K562 (cell line): ENCODE measurements around the gene ZSCAN22. TPM values are rescaled to one million over a fixed set of nuclear protein-coding genes. Genes with fewer than 3 reads are reported as not detected.

Experiments used
- BMI1 ChIP-seq: fragments of 150-350 bp; IDR thresholded peaks from 2 replicates; pipeline ENCODE4 v1.6.1; 2014; ENCODE audit warnings: low read length
- CEBPZ ChIP-seq: fragments of 150-350 bp; IDR thresholded peaks from 2 replicates; pipeline ENCODE4 v1.6.1; 2014; ENCODE audit warnings: low read depth, mild to moderate bottlenecking, low read length, borderline replicate concordance
- CREB3 ChIP-seq: fragments of 450-650 bp; conservative IDR thresholded peaks from 2 replicates; pipeline ENCODE4 v1.6.1; 2016; ENCODE audit warnings: missing genetic modification characterization, low read depth, mild to moderate bottlenecking, missing compliant biosample characterization, moderate library complexity
- MEF2D ChIP-seq: conservative IDR thresholded peaks from 2 replicates; pipeline ENCODE4 v1.6.1; 2016; ENCODE audit warnings: low read depth, missing genetic modification characterization, missing compliant biosample characterization
- MTA2 ChIP-seq: fragments of 450-650 bp; IDR thresholded peaks from 2 replicates; pipeline ENCODE4 v1.6.1; 2016; ENCODE audit warnings: low read depth
- NR4A1 ChIP-seq, 2 experiments: fragments of 250-450 bp in 1 of 2; fragments of 450-650 bp in 1 of 2; sonication (Bioruptor Pico) in 1 of 2; IDR thresholded peaks; 2 replicates each; pipeline versions ENCODE4 v1.4.0 to v1.6.1; 2016 to 2020; ENCODE audit warnings: mild to moderate bottlenecking in 2 of 2, missing compliant biosample characterization in 1 of 2, missing genetic modification characterization in 1 of 2, moderate library complexity in 1 of 2
- SMAD3 ChIP-seq: fragments of 450-650 bp; formaldehyde crosslinking; conservative IDR thresholded peaks from 2 replicates; pipeline ENCODE4 v1.4.0; 2020; ENCODE audit warnings: mild to moderate bottlenecking
- USF2 ChIP-seq: sonication (generic); formaldehyde crosslinking; IDR thresholded peaks from 2 replicates; pipeline ENCODE4 v1.5.0; 2020; ENCODE audit warnings: missing genetic modification reagents
- VEZF1 ChIP-seq: fragments of 200-800 bp; sonication (Bioruptor generic); IDR thresholded peaks from 2 replicates; pipeline ENCODE4 v1.6.1; 2017; ENCODE audit warnings: missing genetic modification characterization, missing compliant biosample characterization
- YY1 ChIP-seq, 3 experiments: IDR thresholded peaks; 2 replicates each; pipeline ENCODE4 v1.6.1; 2011; ENCODE audit warnings: low read length in 2 of 3, mild to moderate bottlenecking in 2 of 3, moderate library complexity in 2 of 3, borderline replicate concordance in 1 of 3, control low read depth in 1 of 3, low read depth in 1 of 3; ENCODE audit not compliant: insufficient read depth in 3 of 3, insufficient replicate concordance in 2 of 3, control insufficient read depth in 1 of 3, insufficient read length in 1 of 3; ENCODE audit errors: extremely low read depth in 1 of 3
- ZNF146 ChIP-seq: IDR thresholded peaks from one replicate; pipeline ENCODE4 v1.6.1; 2018; ENCODE audit warnings: missing compliant biosample characterization; ENCODE audit not compliant: unreplicated experiment
- ZNF212 ChIP-seq: fragments of 450-650 bp; formaldehyde crosslinking; IDR thresholded peaks from 2 replicates; pipeline ENCODE4 v1.4.0; 2020; ENCODE audit warnings: mild to moderate bottlenecking
- ZNF592 ChIP-seq: fragments of 450-650 bp; IDR thresholded peaks from 2 replicates; pipeline ENCODE4 v1.6.1; 2017; ENCODE audit warnings: antibody characterized with exemption, mild to moderate bottlenecking
- polyA plus RNA-seq, 8 experiments: library from polyadenylated mRNA; depleted of rRNA in 4 of 8; stranded (reverse) in 5 of 8; unstranded in 3 of 8; fragments of >200 nt; fragmentation: Nextera tagmentation in 2 of 8; fragmentation: Illumina TruSeq in 1 of 8; extraction: Ambion mirVana in 2 of 8; extraction: Trizol in 1 of 8; gene quantifications; 2 replicates each; pipeline versions ENCODE4 v1.2.1 to v1.2.3, GENCODE V29; 2011 to 2014; ENCODE audit warnings: inconsistent platforms in 1 of 8, missing spikeins in 1 of 8
- total RNA-seq, 7 experiments: library from RNA; depleted of rRNA in 6 of 7; stranded (reverse); fragments of >200 nt in 6 of 7; fragmentation: Illumina TruSeq in 2 of 7; extraction: Trizol in 2 of 7; gene quantifications; 2 replicates each; pipeline versions ENCODE4 v1.2.1 to v1.2.3, GENCODE V29; 2011 to 2021; ENCODE audit warnings: low replicate concordance in 1 of 7

ZSCAN22 gene
- total and polyA plus RNA-seq, 9 of the 15 experiments (the other 6 are each of a cell fraction or from before 2014, with no cell fraction given), result 0.98 to 5.3 (median 3.0) TPM

- peak; percentile 54; the same call in 1 of the 2 replicates for TF ChIP-seq CEBPZ
- TF ChIP-seq NR4A1 (CRISPR knock-in tag; IDR thresholded peaks at IDR 0.05), result peak; percentile 71; the same call in 1 of the 2 replicates
- peak; percentile 86 for TF ChIP-seq NR4A1 (tag; IDR thresholded peaks at IDR 0.05)
- no peak for TF ChIP-seq ZNF146 (CRISPR knock-in tag)
- TF ChIP-seq VEZF1, result peak; percentile 72; the same call in 1 of the 2 replicates
- TF ChIP-seq ZNF592, result peak; percentile 50; the same call in 1 of the 2 replicates
- no peak for TF ChIP-seq SMAD3 (CRISPR knock-in tag)
- no peak; the same call in 1 of the 2 replicates for TF ChIP-seq ZNF212 (CRISPR knock-in tag)
- TF ChIP-seq CREB3, result no peak
- no peak; the same call in 1 of the 2 replicates for TF ChIP-seq USF2 (CRISPR knock-in tag)
- TF ChIP-seq BMI1, result peak; percentile 97
- TF ChIP-seq MEF2D (tag), result no peak
- no peak for TF ChIP-seq MTA2
- peak in 2 of 3 experiments; percentile 48 to 65 for TF ChIP-seq YY1 (IDR thresholded peaks at IDR 0.05; ENCODE audit: borderline replicate concordance in 1 of 3, control insufficient read depth in 1 of 3, extremely low read depth in 1 of 3, insufficient read depth in 3 of 3, insufficient read length in 1 of 3, insufficient replicate concordance in 2 of 3, low read depth in 1 of 3, low read length in 2 of 3)
Observed at GRCh38 chr19:58380662-58381459, 54.1 kb downstream of the ZSCAN22 start, which contains the start of gene ZNF837 (continued).
